ENCODE results near the gene TMEM63C. TPM values are rescaled to one million over a fixed set of nuclear protein-coding genes. Genes with fewer than 3 reads are reported as not detected.

Gene TMEM63C
- total RNA-seq, 1 experiment from 2014 or later, result 5.7 TPM

GRCh38 chr14:77275041-77275580, 93.5 kb downstream of the TMEM63C start:
- no peaks in the 10 kb centered on the region for H3K27me3 ChIP-seq (ENCODE audit: insufficient read depth, low read length)
- no peak overlapping the region for H3K4me2 ChIP-seq (ENCODE audit: low read length)
- no peaks in the 10 kb centered on the region; a peak in 1 of 4 replicates for H3K36me3 ChIP-seq (ENCODE audit: control insufficient read depth in 1 of 2, insufficient read depth in 2 of 2, low read length in 2 of 2)
- ChIA-PET POLR2A (no interaction called here), CTCF (no interaction called here), RAD21 (ENCODE audit: low non-redundant PET in 1 of 2, low total read pairs in 2 of 2, uncharacterized antibody in 2 of 2, unreplicated experiment in 2 of 2) (no interaction called here)
- H3K9ac ChIP-seq (ENCODE audit: low read length), result no peak overlapping the region
- no peak overlapping the region for H2AFZ ChIP-seq (ENCODE audit: low read depth, low read length, poor library complexity, severe bottlenecking)
- TF ChIP-seq ZFX (IDR thresholded peaks at IDR 0.05) (no peak), POLR2AphosphoS5 (IDR thresholded peaks at IDR 0.05; ENCODE audit: low read depth, low read length) (no peak), FOSL1 (IDR thresholded peaks at IDR 0.05; ENCODE audit: low read depth) (no peak), CEBPB (IDR thresholded peaks at IDR 0.05; ENCODE audit: low read depth) (no peak)
- H3K9me2 ChIP-seq (ENCODE audit: insufficient read depth), result no peaks in the 10 kb centered on the region
- intact Hi-C loops (cut with micrococcal nuclease), result no loop called here
- H3K27ac ChIP-seq (ENCODE audit: low read depth, low read length), result no peak overlapping the region
- no peaks in the 10 kb centered on the region for H4K20me1 ChIP-seq (ENCODE audit: insufficient read depth)
- no peak for ATAC-seq
- no peaks in the 10 kb centered on the region for H3K4me1 ChIP-seq (ENCODE audit: control insufficient read depth in 1 of 2, insufficient read depth in 2 of 2, low read length in 2 of 2)
- no TSS peak for BruUV-seq (replicated peaks)
- no peak for DNase-seq (ENCODE audit: low read depth, low spot score)
- H3K79me2 ChIP-seq (ENCODE audit: insufficient read depth, low read length), result no peaks in the 10 kb centered on the region
- no peaks in the 10 kb centered on the region for H3K9me3 ChIP-seq (ENCODE audit: control insufficient read depth in 1 of 2, insufficient read depth in 1 of 2, low read depth in 1 of 2, low read length in 2 of 2)
- no peak overlapping the region for H3K4me3 ChIP-seq (replicated peaks in 1 of 2; ENCODE audit: low read depth in 1 of 2, low read length in 2 of 2)

DNA sequence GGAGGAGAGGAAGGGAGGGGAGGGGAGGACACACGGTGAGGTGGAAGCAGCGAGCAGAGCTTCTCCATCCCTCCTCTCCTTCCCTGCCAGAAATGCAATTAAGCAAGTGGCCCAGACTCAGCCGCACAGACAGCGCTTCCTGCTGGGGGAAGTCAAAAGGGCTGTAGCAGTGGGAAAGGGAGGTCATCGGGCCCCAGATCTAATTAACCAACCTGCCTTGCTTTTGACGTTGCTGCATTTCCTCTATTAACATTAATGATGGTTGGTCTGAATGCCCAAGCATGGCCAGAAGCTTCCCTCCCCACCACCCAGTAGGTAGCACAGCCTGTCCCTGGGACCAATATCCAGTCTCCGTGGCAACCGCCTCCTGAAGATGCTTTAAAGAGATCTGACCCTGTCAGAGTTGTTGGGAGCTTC, 94.0 kb downstream of the TMEM63C start:
- DNase-seq (ENCODE audit: low read depth, low spot score) (no peak), ATAC-seq (no peak)
- CTCF ChIA-PET, result no interaction called here
- RAD21 ChIA-PET (ENCODE audit: low non-redundant PET in 1 of 2, low total read pairs in 2 of 2, uncharacterized antibody in 2 of 2, unreplicated experiment in 2 of 2), result no interaction called here
- Histone ChIP-seq H3K27me3 (ENCODE audit: insufficient read depth, low read length) (no peaks in the 10 kb centered on the region), H3K4me2 (ENCODE audit: low read length) (no peak overlapping the region), H3K27ac (ENCODE audit: low read depth, low read length) (no peak overlapping the region), H3K36me3 (ENCODE audit: control insufficient read depth in 1 of 2, insufficient read depth in 2 of 2, low read length in 2 of 2) (no peaks in the 10 kb centered on the region; a peak in 1 of 4 replicates), H3K4me1 (ENCODE audit: control insufficient read depth in 1 of 2, insufficient read depth in 2 of 2, low read length in 2 of 2) (no peaks in the 10 kb centered on the region), H3K79me2 (ENCODE audit: insufficient read depth, low read length) (no peaks in the 10 kb centered on the region), H3K9me3 (ENCODE audit: control insufficient read depth in 1 of 2, insufficient read depth in 1 of 2, low read depth in 1 of 2, low read length in 2 of 2) (no peaks in the 10 kb centered on the region), H3K9ac (ENCODE audit: low read length) (no peak overlapping the region), H2AFZ (ENCODE audit: low read depth, low read length, poor library complexity, severe bottlenecking) (no peak overlapping the region), H3K4me3 (replicated peaks in 1 of 2; ENCODE audit: low read depth in 1 of 2, low read length in 2 of 2) (no peak overlapping the region), H4K20me1 (ENCODE audit: insufficient read depth) (no peaks in the 10 kb centered on the region), H3K9me2 (ENCODE audit: insufficient read depth) (no peaks in the 10 kb centered on the region)
- POLR2A ChIA-PET, result no interaction called here
- intact Hi-C loops (cut with micrococcal nuclease), result no loop called here
- no TSS peak for BruUV-seq (replicated peaks)
- TF ChIP-seq ZNF274 (IDR thresholded peaks at IDR 0.05; ENCODE audit: low read depth, low read length), result no peak
- no peak for TF ChIP-seq ZBTB33 (IDR thresholded peaks at IDR 0.05; ENCODE audit: extremely low read depth, insufficient replicate concordance, low read length)
- TF ChIP-seq EZH2phosphoT487 (IDR thresholded peaks at IDR 0.05; ENCODE audit: borderline replicate concordance), result no peak
- TF ChIP-seq RAD21 (IDR thresholded peaks at IDR 0.05; ENCODE audit: low read depth), result no peak
- no peak for TF ChIP-seq JUND (IDR thresholded peaks at IDR 0.05)
- no peak for TF ChIP-seq TCF7L2 (IDR thresholded peaks at IDR 0.05; ENCODE audit: borderline replicate concordance, extremely low read depth, insufficient read depth, insufficient read length)
- TF ChIP-seq EZH2 (IDR thresholded peaks at IDR 0.05), result no peak
- TF ChIP-seq POLR2A (IDR thresholded peaks at IDR 0.05; ENCODE audit: borderline replicate concordance, extremely low read depth, insufficient read depth, insufficient read length), result no peak
- no peak for TF ChIP-seq YY1 (IDR thresholded peaks at IDR 0.05; ENCODE audit: extremely low read depth, insufficient replicate concordance, low read depth, low read length)
- no peak for TF ChIP-seq POLR2AphosphoS5 (IDR thresholded peaks at IDR 0.05; ENCODE audit: low read depth, low read length)
- no peak for TF ChIP-seq SRF (IDR thresholded peaks at IDR 0.05; ENCODE audit: low read depth)
- no peak for TF ChIP-seq ZFX (IDR thresholded peaks at IDR 0.05)
- TF ChIP-seq CTCF (IDR thresholded peaks at IDR 0.05 in 2 of 3, conservative IDR thresholded peaks at IDR 0.05 in 1 of 3; ENCODE audit: borderline replicate concordance in 1 of 3, insufficient read depth in 1 of 3, low read depth in 2 of 3, low read length in 2 of 3), result no peak

Data from HCT116 (cell line).